Peyer's patch (tissue), 4 donors: ENCODE results near the gene ZNF385A. TPM values are rescaled to one million over a fixed set of nuclear protein-coding genes. Genes with fewer than 3 reads are reported as not detected.

Experiments used
- DNase-seq, 3 donors: peaks; one replicate each; pipeline ENCODE4 v3.0.0-alpha.2; 2017 to 2019
- H3K27ac ChIP-seq, 4 donors: fragments of 200-600 bp; sonication (generic); one replicate each; pipeline ENCODE4 v1.5.1; 2016 to 2019
- H3K27me3 ChIP-seq, 2 donors: fragments of 200-600 bp; sonication (generic); one replicate each; pipeline ENCODE4 v1.5.1; 2019
- H3K36me3 ChIP-seq, 3 donors: fragments of 200-600 bp; sonication (generic); one replicate each; pipeline ENCODE4 v1.5.1; 2016 to 2019
- H3K4me1 ChIP-seq, 4 donors: fragments of 200-600 bp; sonication (generic); one replicate each; pipeline ENCODE4 v1.5.1; 2016 to 2019
- H3K4me3 ChIP-seq, 4 donors: fragments of 200-600 bp; sonication (generic); 1 replicate in 3 of 4; 2 replicates in 1 of 4; pipeline ENCODE4 v1.5.1; 2016 to 2019; ENCODE audit warnings: mild to moderate bottlenecking in 1 of 4
- H3K9me3 ChIP-seq, 4 donors: fragments of 200-600 bp; sonication (generic); one replicate each; pipeline ENCODE4 v1.5.1; 2016 to 2019; ENCODE audit warnings: mild to moderate bottlenecking in 1 of 4
- CTCF ChIP-seq, 6 experiments: fragments of 450-650 bp in 4 of 6; fragments of 200-600 bp in 2 of 6; sonication (generic) in 1 of 6; IDR thresholded peaks; one replicate each; pipeline ENCODE4 v1.5.1; 2017 to 2019; ENCODE audit warnings: antibody characterized with exemption in 6 of 6, mild to moderate bottlenecking in 3 of 6, moderate library complexity in 1 of 6
- POLR2A ChIP-seq, 2 donors: fragments of 450-650 bp; IDR thresholded peaks; one replicate each; pipeline ENCODE4 v1.5.1; 2017; ENCODE audit warnings: antibody characterized with exemption in 2 of 2, mild to moderate bottlenecking in 2 of 2, moderate library complexity in 2 of 2
- total RNA-seq, 4 donors: library from RNA; depleted of rRNA; stranded (reverse); fragments of >200 nt; gene quantifications; one replicate each; pipeline ENCODE4 v1.1.0, GENCODE V29; 2016

ZNF385A gene
- total RNA-seq, 4 donors from 2014 or later = 7.3 to 28.1 (median 9.7) TPM

- Histone ChIP-seq H3K27me3 (no peaks in the 10 kb centered on the region), H3K36me3 (no peaks in the 10 kb centered on the region), H3K4me1 (peaks cover 0 to 23% (median 3%) of the 10 kb centered on the region in 4 donors), H3K4me3 (no peak overlapping the region), H3K9me3 (no peaks in the 10 kb centered on the region), H3K27ac (peak overlapping the region in 1 of 4 donors; percentile 95)
- TF ChIP-seq CTCF (IDR thresholded peaks at IDR 0.05) (no peak), POLR2A (IDR thresholded peaks at IDR 0.05) (no peak)
- DNase-seq = no peak
Observed at GRCh38 chr12:54423816-54424150, 39.2 kb upstream of the ZNF385A start.

GRCh38 chr12:54421879-54422250 is 37.3 kb upstream of the ZNF385A start:
- H3K4me1 ChIP-seq = peaks cover 0 to 12% (median 3%) of the 10 kb centered on the region in 4 donors
- H3K27me3 ChIP-seq = no peaks in the 10 kb centered on the region
- H3K4me3 ChIP-seq = no peak overlapping the region
- H3K27ac ChIP-seq = peak overlapping the region; percentile 80 to 95 (median 82)
- H3K9me3 ChIP-seq = no peaks in the 10 kb centered on the region
- peak in 1 of 3 donors; percentile 32 for DNase-seq
- no peaks in the 10 kb centered on the region for H3K36me3 ChIP-seq
- TF ChIP-seq POLR2A (IDR thresholded peaks at IDR 0.05) (no peak), CTCF (IDR thresholded peaks at IDR 0.05) (no peak)

- Histone ChIP-seq H3K4me3 (no peak overlapping the region), H3K36me3 (no peaks in the 10 kb centered on the region), H3K27me3 (no peaks in the 10 kb centered on the region), H3K9me3 (no peaks in the 10 kb centered on the region), H3K27ac (peak overlapping the region; percentile 80 to 95 (median 82)), H3K4me1 (peaks cover 0 to 17% (median 3%) of the 10 kb centered on the region in 4 donors)
- TF ChIP-seq POLR2A (IDR thresholded peaks at IDR 0.05) (no peak), CTCF (IDR thresholded peaks at IDR 0.05) (no peak)
- peak in 1 of 3 donors; percentile 75 for DNase-seq
Observed at GRCh38 chr12:54421175-54421878, 36.8 kb upstream of the ZNF385A start.

- DNase-seq = peak in 1 of 3 donors; percentile 54
- Histone ChIP-seq H3K36me3 (no peaks in the 10 kb centered on the region), H3K27ac (peak overlapping the region; percentile 80 to 95 (median 82)), H3K27me3 (no peaks in the 10 kb centered on the region), H3K4me1 (peaks cover 0 to 23% (median 4%) of the 10 kb centered on the region in 4 donors), H3K9me3 (no peaks in the 10 kb centered on the region), H3K4me3 (no peak overlapping the region)
- no peak for TF ChIP-seq POLR2A (IDR thresholded peaks at IDR 0.05)
- no peak for TF ChIP-seq CTCF (IDR thresholded peaks at IDR 0.05)
Observed at GRCh38 chr12:54420766-54421144, 36.2 kb upstream of the ZNF385A start.

GRCh38 chr12:54419088-54419887 is 34.8 kb upstream of the ZNF385A start, which contains the start of gene ITGA5:
ITGA5 (minus strand) TSS chr12:54419266; CDS start chr12:54419198, 68 bp downstream.
- Histone ChIP-seq H3K9me3 (no peaks in the 10 kb centered on the region), H3K27me3 (no peaks in the 10 kb centered on the region), H3K4me1 (peaks cover 0 to 36% (median 9%) of the 10 kb centered on the region in 4 donors), H3K4me3 (peak within 1 kb of the TSS; percentile 64 to 84 (median 69)), H3K36me3 (no peaks in the 10 kb centered on the region), H3K27ac (peak within 1 kb of the TSS; percentile 80 to 95 (median 82))
- TF ChIP-seq POLR2A (IDR thresholded peaks at IDR 0.05) (peak in 1 of 2 donors; percentile 42), CTCF (IDR thresholded peaks at IDR 0.05) (no peak)
- peak in 2 of 3 donors; percentile 48 to 76 for DNase-seq
